ENCODE data around the gene DDX56.

DNA sequence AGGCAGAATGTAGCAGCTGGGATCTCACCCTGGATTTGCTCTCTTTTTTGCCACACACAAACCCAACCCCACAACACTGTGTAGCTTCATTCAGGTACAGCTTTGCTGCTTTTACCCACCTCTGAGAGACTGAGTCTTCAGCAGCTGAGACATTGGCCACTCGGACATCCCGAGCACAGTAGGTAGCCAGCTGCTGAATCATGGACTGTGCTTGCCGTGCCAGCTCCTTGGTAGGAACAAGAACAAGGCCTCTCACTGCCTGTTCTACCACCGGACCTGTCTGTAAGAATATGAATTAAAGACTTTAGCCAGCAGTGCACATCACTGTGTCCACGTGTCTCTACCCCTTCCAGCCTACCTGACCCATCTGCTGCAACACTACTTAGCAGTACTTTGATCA, 937 bp downstream of the DDX56 start:
- TF ChIP-seq CTCF (IDR thresholded peaks at IDR 0.05) (no peak), GABPA (IDR thresholded peaks at IDR 0.05; ENCODE audit: low read depth) (no peak), RFX5 (IDR thresholded peaks at IDR 0.05; ENCODE audit: low read length) (no peak), MAX (IDR thresholded peaks at IDR 0.05; ENCODE audit: low read depth) (no peak)
